GM10847 (cell line): ENCODE results near the gene B3GALT5.

Experiments
- POLR2A ChIP-seq: IDR thresholded peaks from 2 replicates; pipeline ENCODE4 v1.6.1; 2011; ENCODE audit not compliant: insufficient read length; ENCODE audit errors: extremely low read depth

The B3GALT5 gene

DNA sequence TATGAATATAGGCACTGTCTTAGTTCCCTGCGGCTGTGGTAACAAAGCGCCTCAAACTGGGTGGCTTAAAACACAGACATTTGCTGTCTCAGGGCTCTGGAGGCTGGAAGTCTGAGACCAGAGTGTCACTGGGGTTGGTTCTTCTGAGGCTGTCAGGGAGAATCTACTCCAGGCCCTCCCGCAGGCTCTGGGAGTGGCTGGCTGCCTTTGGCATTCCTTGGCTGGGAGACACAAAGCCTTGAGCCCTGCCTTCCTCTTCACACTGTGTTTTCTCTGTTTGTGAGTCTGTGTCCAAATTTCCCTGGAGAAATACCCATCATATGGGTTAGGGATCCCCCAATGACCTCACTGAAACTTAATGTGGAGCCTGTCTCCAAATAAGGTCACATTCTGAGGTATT, 38.5 kb downstream of the B3GALT5 start:
- TF ChIP-seq POLR2A, result no peak

DNA sequence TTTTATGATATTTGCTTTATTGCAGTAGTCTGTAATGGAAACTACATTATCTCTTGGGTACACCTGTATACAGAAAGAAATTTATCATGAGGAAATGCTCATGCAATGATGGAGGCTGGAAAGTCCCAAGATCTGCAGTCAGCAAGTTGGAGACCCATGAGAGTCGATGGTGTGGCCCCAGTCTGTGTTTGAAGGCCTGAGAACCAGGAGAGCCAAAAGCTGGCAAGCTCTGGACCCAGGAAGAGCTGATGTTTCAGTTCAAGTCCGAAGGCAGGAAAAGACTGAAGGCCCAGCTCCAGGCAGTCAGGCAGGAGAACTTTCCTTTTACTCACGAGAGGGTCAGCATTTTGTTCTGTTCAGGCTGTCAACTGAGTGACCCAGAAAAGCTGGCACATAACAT, 42.2 kb downstream of the B3GALT5 start:
- TF ChIP-seq POLR2A, result no peak

DNA sequence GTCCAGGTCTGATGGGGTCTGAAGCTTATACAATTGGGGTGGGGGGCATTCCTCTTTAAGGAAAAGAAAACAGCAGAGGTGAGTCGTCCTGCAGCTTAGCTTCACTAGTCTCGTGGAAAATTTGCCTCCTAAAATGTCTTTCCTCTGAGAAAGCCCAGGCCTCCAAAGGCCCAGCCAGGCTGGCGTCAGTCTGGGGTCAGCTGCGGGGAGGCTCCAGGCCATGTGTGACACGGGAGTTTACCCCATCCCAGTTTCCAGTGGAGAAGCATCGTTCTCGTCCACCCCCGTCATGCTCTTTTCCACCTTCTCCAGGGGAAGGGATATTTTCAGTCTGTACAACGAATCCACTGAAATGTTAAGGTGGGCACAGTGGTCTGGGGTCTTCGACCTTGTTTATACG, 42.8 kb downstream of the B3GALT5 start:
- TF ChIP-seq POLR2A, result no peak

DNA sequence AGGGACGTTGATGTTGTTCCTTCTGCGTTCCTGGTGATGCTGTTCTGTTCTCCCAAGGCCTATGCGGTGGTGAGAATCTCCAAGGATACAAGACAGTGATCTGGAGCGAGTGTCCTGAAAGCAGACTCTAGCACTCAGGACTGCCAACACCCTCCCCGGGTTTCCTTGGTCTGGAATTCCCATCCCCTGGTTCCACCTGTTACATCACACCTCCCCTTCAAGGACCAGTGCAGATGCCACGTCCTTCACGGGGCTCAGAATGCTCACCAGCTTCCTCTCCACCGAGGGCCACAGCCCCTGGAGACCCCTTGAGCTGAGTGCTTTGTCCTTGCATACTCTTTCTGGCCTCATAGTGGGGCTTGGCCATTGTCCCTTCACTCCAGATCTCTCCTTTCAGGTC, 43.5 kb downstream of the B3GALT5 start:
- no peak for TF ChIP-seq POLR2A

DNA sequence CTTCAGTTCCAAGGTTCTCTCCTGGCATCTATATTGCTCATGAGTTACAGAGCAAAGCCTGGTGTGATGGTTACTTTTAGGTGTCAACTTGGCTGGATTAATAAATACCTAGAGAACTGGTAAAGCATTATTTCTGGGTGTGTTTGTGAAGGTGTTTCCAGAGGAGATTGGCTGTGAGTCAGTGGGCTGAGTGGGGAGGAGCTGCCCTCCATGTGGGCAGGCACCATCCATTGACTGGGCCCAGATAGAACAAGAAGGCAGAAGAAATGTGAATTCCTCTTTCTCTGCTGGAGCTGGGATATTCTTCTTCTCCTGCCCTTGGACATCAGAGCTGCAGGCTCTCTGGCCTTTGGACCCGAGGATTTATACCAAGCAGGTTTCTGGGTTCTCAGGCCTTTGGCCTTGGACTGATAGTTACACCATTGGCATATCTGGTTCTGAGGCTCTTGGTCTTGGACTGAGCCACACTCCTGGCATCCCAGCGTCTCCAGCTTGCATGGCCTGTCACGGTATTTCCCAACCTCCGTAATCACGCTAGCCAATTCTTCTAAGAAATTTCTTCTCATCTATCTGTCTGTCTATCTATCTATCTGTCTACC, 44.5 kb downstream of the B3GALT5 start:
- TF ChIP-seq POLR2A, result no peak

DNA sequence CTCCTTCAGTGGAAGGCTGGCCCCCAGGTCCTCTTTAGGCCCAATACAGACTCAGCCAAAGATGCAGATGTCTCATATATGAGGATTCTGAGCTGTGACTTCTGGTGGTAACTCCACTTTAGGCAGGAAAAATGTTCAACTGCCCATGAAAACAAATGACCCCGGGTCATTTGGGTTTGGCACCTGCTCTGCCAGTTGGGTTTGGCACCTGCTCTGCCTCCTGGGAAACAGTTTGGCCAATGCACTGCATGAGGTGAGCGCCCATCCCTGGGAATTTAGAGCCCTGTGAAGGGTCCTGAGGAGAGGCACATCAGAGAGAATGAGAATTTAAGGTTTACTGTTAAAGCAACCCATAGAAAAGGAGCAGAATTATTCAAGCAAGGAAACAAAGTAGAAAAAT, 45.3 kb downstream of the B3GALT5 start:
- no peak for TF ChIP-seq POLR2A

DNA sequence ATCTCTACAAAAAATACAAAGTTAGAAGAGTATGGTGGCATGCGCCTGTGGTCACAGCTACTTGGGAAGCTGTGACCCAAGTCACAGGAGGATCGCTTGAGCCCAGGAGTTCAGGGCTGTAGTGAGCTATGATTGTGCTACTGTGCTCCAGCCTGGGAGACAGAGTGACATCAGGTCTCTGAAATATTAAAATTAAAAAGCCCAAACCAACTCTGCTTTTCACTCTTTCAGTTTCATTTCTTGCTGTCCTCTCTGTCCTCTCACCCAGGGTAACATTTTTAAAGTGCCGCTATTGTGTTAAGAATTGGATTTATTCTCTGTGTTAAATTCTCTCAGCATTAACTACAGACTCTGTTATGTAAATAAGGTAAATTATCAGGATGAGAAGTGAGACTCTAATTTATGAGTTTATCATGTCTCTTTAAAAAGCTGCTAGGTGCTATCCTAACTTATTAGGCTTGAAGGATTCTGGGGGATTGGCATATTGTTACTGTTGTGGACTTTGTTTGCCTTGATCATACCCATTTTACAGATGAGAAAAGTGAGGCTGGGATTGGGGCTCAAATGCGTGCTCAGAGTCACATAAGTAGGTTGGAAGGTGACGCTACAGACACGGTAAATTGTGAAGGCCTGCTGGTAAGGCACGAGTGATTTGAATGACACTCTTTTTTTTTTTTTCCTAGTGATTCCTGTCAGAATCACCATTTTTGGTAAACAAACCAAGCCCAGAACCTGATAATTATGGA, 46.5 kb downstream of the B3GALT5 start:
- no peak for TF ChIP-seq POLR2A

DNA sequence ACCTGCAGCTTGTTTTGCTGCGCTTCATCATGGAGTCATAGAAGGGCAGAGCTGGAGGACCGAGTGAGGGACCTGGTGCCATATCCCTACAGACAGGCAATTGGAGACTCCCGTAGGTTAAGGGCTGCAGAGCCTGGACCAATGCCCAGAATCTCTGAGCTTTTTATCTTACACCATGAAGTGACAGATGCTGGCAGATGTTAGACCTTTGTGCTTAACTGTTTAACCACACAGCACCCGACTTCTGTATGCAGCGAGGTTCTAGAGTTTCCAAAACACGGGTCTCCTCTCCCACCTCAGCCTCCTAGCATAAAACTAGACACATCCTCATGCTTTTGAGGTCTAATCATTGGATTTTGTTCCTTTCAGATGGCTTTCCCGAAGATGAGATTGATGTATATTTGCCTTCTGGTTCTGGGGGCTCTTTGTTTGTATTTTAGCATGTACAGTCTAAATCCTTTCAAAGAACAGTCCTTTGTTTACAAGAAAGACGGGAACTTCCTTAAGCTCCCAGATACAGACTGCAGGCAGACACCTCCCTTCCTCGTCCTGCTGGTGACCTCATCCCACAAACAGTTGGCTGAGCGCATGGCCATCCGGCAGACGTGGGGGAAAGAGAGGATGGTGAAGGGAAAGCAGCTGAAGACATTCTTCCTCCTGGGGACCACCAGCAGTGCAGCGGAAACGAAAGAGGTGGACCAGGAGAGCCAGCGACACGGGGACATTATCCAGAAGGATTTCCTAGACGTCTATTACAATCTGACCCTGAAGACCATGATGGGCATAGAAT, 47.6 kb downstream of the B3GALT5 start:
- no peak for TF ChIP-seq POLR2A

DNA sequence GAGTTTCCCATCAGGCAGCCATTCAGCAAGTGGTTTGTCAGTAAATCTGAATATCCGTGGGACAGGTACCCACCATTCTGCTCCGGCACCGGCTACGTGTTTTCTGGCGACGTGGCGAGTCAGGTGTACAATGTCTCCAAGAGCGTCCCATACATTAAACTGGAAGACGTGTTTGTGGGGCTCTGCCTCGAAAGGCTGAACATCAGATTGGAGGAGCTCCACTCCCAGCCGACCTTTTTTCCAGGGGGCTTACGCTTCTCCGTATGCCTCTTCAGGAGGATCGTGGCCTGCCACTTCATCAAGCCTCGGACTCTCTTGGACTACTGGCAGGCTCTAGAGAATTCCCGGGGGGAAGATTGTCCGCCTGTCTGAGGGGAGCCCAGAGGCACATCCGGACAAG, 48.4 kb downstream of the B3GALT5 start:
- no peak for TF ChIP-seq POLR2A

DNA sequence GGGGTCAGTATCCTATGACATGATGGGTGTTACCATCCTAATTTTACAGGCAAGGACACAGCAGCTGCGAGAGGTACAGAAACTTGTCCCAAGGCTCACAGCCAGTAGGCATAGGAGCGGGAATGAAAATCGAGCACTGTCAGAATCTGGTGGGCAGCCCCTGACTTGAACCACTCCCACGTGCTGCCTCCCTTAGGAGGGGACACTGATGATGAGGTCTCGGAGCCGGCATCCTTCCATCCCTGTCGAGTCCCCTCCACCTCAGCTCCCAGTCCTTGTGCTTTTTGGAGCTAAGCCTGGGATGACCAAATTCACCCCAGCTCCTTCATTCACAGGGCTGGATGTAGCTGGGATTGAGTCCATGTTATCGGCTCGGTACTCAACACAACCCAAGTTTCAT, 49.0 kb downstream of the B3GALT5 start:
- TF ChIP-seq POLR2A, result no peak

DNA sequence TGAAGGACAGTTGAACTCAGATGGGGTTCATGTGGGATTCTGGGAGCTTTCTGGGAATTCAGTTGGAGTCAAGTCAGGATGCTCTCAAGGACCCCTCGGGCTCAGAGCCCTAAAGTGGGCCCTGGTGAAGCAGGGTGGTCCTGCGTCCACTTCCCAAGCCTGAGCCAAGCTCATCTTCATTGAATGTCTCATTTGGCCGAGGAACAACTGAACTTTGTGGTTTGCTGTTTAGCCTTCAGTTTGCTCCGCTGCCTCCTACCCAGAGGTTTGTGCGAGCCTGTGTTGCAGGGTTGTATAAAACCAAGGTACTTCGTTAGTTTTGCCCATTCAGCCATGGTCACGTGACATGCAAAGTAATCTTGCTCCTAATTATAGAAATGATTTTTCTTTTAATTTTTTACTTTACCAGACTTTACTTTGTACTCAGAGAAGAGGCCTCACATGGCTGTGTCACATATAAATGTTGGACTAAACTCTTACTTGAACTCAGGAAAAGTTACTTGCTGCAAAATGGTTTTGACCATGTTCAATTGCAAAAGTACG, 49.7 kb downstream of the B3GALT5 start:
- no peak for TF ChIP-seq POLR2A

DNA sequence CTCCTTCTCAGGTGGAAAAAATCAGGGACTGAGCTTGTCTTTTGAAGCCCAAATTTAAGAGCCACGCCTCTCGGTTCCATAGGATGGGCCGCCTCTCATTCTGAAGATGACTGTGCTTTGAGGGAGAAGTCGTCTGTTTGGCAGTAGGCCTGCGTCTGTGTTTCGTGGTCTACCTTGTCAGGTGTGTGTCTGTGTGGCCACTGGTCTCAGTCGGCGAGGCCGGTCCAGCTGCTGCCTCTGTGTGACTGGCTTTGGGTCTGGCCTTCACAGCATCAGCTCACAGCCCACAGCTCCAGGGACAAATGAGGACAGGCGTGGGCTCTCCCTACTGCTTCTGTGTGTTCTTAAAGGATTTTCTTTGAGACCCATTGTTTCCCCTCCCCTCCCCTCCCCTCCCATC, 50.3 kb downstream of the B3GALT5 start:
- TF ChIP-seq POLR2A, result no peak

DNA sequence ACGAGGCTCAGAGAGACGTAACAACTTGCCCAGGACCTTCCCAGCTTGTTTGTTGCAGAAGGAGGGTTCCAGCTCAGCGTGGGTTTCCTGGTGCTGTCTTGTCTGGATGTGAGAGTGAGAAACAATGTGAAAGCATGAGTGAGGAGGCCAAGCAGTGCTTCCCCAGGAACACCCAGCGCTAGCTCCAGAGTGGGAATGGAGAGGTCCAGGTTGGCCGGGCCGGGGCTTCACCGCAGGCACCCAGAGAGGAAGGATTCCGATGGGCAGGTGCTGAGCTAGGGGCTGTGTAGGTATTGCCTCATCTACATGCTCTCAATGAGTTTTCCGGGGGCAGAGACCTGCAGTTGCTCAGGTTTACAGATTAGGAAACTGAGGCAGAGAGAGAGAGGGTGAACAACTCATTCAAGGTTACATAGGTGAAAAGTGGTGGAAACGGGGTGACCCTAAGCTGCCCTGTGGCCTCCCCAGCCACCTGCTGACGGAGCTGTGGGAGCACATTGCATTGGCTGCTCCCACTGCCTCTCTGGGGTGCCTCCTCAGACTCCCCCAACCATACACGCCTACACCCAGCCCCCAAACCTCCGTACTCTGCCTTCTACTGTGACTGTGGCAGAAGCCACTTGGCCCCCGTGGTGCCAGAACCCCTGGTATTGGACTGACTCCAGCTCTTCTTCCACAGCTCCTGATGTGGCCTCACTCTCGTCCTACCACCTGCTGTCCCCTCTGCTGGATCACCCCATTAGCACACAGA, 51.2 kb downstream of the B3GALT5 start:
- no peak for TF ChIP-seq POLR2A

DNA sequence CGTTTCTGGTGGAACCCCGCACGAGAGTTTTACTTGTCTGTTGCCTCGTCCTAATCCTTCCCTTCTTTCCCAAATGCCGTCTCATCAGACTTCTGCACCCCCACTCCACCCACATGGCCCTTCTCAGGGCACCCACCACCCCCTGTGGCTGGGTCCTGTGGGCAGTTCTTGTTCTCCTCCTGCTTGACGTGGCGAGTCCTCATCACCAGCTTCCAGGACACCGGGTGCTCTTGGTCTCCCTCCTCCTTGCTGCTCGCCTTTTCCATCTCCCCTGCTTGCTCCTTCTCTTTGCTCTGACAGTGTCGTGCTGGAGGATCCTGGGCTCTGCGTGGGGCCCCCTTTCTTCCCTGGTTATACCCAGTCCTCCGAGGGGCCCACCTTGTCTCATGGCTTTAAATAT, 51.8 kb downstream of the B3GALT5 start:
- no peak for TF ChIP-seq POLR2A

DNA sequence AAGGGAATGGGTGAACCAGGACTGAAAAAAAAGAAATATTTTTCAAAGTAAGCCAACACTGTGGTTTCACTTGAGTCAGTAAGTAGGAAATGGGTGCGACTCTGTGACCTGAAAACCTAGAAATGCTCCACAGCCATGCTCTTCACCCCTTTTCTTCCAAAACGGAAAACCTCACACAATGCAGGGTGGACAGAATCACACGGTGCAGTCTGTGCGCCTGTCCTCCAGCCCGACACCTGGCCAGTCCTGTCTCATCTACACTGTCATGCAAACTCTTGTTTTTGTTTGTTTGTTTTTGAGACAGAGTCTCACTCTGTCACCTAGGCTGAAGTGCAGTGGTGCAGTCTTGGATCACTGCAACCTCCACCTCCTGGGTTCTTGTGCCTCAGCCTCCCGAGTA, 53.3 kb downstream of the B3GALT5 start:
- TF ChIP-seq POLR2A, result no peak
